Cardiac muscle cell (in vitro differentiated cells and primary cell): ENCODE measurements around the gene INO80E. TPM values are rescaled to one million over a fixed set of nuclear protein-coding genes. Genes with fewer than 3 reads are reported as not detected.
A peak's percentile ranks its signal among the peaks of the same experiment; 100 is the strongest.

Source experiments
- DNase-seq, 2 donors: peaks; one replicate each; pipeline versions ENCODE4 v3.0.0 to v3.0.0-alpha.2; 2010 to 2017; ENCODE audit warnings: low read depth in 1 of 2, low spot score in 1 of 2
- H3K27ac ChIP-seq: fragments of 200-600 bp; sonication (generic); 2 replicates; pipeline ENCODE4 v1.5.1; 2016
- H3K27me3 ChIP-seq: fragments of 200-600 bp; sonication (generic); 2 replicates; pipeline ENCODE4 v1.6.0; 2016; ENCODE audit warnings: control low read depth
- H3K36me3 ChIP-seq: fragments of 200-600 bp; sonication (generic); 2 replicates; pipeline ENCODE4 v1.5.1; 2016; ENCODE audit warnings: control low read depth
- H3K4me1 ChIP-seq: fragments of 200-600 bp; sonication (generic); 2 replicates; pipeline ENCODE4 v1.8.1; 2017; ENCODE audit warnings: low read depth, mild to moderate bottlenecking, mixed run types
- H3K4me3 ChIP-seq: fragments of 200-600 bp; sonication (generic); 2 replicates; pipeline ENCODE4 v1.5.1; 2016; ENCODE audit warnings: mild to moderate bottlenecking
- H3K9me3 ChIP-seq: fragments of 200-600 bp; sonication (generic); 2 replicates; pipeline ENCODE4 v1.5.1; 2017; ENCODE audit warnings: low read depth, mild to moderate bottlenecking, control low read depth
- polyA plus RNA-seq: library from polyadenylated mRNA; unstranded; fragments of >200 nt; fragmentation: Nextera tagmentation; extraction: Ambion mirVana; gene quantifications from 2 replicates; pipeline ENCODE4 v1.2.1, GENCODE V29; 2016
- total RNA-seq: library from RNA; depleted of rRNA; stranded (reverse); fragments of >200 nt; gene quantifications from 2 replicates; pipeline ENCODE4 v1.2.3, GENCODE V29; 2016
- TF ChIP-seq, protein P1 (sequence below): IDR thresholded peaks from 2 replicates; pipeline ENCODE4 v1.5.1; 2012; ENCODE audit warnings: low read depth, mild to moderate bottlenecking, low read length

INO80E gene
- total and polyA plus RNA-seq, 2 experiments from 2014 or later: 19.0 to 167 TPM

DNA sequence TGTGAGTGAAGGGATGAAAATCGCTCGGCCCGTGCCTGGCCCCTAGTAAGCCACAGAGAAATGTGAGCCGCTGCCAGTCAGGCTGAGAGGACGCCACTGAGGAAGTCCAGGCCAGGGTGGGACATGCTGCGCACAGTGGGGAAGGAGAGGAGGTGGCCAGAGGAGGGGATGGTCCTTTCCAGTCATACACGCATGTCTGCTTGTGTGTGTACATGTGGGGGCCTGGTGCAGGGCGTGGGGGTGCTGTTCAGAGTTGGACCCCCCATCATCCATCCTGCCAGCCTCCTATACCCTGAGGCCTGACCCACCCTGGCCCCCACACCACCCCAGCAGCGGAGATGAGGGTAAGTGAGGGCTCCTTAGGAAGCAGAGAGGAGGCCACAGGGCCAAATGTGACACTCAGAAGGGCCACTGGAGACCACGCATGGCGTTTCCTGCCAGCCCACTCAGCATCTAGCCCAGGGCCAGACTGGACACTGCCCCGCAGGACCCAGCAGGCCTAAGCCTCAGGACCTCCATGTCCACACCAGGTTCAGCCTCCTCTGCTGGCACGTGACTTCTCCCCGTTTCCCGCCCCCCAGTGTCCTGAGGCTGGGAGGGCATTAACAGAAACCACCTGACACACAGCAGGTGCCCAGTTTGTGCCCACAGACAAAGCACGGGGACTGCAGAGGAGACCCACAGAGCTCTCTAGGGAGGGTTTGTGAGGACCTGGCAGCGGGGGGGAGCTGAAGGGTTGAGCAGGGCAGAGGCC is 7.8 kb downstream of the INO80E start:
- Histone ChIP-seq H3K36me3 (no peaks in the 10 kb centered on the region), H3K4me3 (no peak overlapping the region), H3K27me3 (peaks cover under 1% of the 10 kb centered on the region), H3K27ac (no peak overlapping the region), H3K9me3 (no peaks in the 10 kb centered on the region), H3K4me1 (no peaks in the 10 kb centered on the region)
- DNase-seq: no peak
- TF ChIP-seq, protein P1, sequence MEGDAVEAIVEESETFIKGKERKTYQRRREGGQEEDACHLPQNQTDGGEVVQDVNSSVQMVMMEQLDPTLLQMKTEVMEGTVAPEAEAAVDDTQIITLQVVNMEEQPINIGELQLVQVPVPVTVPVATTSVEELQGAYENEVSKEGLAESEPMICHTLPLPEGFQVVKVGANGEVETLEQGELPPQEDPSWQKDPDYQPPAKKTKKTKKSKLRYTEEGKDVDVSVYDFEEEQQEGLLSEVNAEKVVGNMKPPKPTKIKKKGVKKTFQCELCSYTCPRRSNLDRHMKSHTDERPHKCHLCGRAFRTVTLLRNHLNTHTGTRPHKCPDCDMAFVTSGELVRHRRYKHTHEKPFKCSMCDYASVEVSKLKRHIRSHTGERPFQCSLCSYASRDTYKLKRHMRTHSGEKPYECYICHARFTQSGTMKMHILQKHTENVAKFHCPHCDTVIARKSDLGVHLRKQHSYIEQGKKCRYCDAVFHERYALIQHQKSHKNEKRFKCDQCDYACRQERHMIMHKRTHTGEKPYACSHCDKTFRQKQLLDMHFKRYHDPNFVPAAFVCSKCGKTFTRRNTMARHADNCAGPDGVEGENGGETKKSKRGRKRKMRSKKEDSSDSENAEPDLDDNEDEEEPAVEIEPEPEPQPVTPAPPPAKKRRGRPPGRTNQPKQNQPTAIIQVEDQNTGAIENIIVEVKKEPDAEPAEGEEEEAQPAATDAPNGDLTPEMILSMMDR: no peak

DNA sequence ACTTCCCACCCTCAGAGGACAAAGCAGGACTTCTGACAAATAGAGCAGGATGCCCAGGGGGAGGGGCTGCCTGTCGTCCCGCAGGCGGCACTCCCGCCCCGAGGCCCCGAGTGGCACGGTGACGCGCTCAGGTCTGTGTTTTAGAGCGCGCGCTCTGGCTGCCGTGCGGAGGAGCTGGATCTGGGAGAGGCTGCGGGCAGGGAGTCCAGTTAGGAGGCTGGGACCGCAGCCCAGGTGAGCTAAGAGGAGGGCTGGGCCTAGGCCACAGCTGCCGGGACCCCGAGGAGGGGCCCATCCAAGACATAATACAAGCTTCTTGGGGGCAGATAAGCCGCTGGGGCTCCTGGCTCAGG is 8.4 kb downstream of the INO80E start:
- Histone ChIP-seq H3K4me3 (no peak overlapping the region), H3K27me3 (peaks cover 6% of the 10 kb centered on the region), H3K36me3 (no peaks in the 10 kb centered on the region), H3K27ac (no peak overlapping the region), H3K4me1 (no peaks in the 10 kb centered on the region), H3K9me3 (no peaks in the 10 kb centered on the region)
- TF ChIP-seq, protein P1: no peak
- DNase-seq: no peak

DNA sequence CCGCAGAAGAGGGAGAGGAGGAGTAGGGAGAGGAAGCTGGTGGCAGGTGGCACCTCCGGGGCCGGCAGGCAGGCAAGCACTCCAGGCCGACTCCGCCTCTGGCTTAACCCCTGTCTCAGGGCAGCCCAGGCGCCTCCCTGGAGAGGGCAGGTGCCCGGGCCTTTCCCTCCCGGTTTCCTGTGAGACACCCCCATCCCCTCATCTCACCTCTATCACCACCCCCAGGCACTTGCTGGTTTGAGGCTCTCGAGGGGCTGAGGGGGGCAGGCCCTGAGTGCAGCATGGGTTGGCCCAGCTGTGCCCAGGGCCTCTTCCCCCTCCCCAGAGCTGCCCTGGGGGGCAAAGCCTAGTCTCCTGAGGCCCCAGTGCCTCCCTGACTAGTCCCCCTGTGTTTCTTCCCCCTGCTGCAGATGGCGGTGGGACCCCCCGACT is 8.8 kb downstream of the INO80E start:
- H3K27me3 ChIP-seq: peaks cover 11% of the 10 kb centered on the region
- H3K36me3 ChIP-seq: no peaks in the 10 kb centered on the region
- no peak for DNase-seq
- H3K4me3 ChIP-seq: no peak overlapping the region
- H3K9me3 ChIP-seq: no peaks in the 10 kb centered on the region
- H3K27ac ChIP-seq: no peak overlapping the region
- H3K4me1 ChIP-seq: no peaks in the 10 kb centered on the region
- TF ChIP-seq, protein P1: no peak

DNA sequence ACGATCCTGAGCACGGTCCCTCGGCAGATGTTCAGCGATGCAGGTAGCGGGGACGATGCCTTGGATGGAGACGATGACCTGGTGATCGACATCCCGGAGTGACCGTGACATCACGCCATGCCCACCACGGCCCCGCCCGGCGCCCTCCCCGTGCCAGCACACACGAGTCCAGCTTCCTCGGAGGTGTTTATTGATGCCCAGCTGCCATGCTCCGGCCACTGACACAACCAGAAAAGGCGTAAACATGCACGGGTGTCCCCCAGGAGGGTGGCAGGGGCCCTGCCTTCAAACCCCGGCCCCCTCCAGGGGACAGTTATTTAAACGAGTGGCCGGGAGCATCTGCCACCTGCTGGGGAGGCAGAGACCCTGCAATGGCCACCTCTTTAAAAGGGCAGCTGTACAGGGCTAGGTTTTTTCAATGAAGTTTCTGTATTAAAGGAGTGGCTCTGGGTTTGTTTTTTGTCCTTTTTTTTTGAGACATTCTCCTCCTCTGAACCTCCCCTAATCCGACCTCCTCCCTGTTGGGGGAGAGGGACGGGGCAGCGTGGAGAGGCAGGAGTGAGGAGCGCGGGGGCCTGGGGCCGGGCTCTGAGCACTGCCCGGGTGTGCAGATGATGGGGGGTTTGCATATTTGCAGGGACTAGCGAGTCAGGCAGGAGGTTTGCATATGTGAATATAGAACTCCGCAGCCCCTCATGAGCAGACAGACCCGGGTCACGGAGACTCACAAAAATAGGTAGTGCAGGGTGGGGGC is 9.5 kb downstream of the INO80E start:
- Histone ChIP-seq H3K27ac (no peak overlapping the region), H3K4me1 (no peaks in the 10 kb centered on the region), H3K9me3 (no peaks in the 10 kb centered on the region), H3K27me3 (peaks cover 17% of the 10 kb centered on the region), H3K36me3 (no peaks in the 10 kb centered on the region), H3K4me3 (no peak overlapping the region)
- DNase-seq: peak; percentile 52
- TF ChIP-seq, protein P1: peak; percentile 83

DNA sequence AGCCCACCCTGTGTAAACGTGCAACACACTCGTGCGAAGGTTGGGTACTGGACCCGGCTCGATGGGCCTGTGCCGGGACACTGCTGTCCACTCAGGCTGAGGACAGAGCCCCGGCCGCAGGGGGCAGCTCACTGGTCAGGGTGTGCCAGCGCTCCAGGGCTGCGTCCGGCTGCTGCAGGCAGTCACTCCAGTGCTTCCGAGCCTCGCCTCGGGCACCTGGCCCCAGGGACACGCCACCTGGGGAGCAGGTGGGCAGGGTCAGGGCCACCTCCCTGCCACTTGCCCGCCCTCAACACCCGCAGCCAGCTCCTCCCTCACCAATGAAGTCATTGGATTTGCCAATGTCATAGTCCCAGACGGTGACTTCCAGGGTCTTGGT is 10.0 kb downstream of the INO80E start:
- no peak overlapping the region for H3K27ac ChIP-seq
- TF ChIP-seq, protein P1: no peak
- H3K36me3 ChIP-seq: no peaks in the 10 kb centered on the region

More for the DNA sequence above, 10.0 kb downstream of the INO80E start:
- Histone ChIP-seq H3K4me3 (no peak overlapping the region), H3K4me1 (no peaks in the 10 kb centered on the region), H3K9me3 (no peaks in the 10 kb centered on the region), H3K27me3 (peaks cover 23% of the 10 kb centered on the region)
- DNase-seq: no peak
